T-helper 1 cell (primary cell): ENCODE results near the gene DOK7.
A peak's percentile ranks its signal among the peaks of the same experiment; 100 is the strongest.
"Not testable (repeated sequence)": the region's sequence is repeated elsewhere in the genome, so short reads cannot be mapped to it uniquely, and the experiment has no call there.

Experiments used
- DNase-seq, 5 donors: peaks; one replicate each; pipeline ENCODE4 v3.0.0-alpha.2; 2012 to 2020

Gene DOK7

DNA sequence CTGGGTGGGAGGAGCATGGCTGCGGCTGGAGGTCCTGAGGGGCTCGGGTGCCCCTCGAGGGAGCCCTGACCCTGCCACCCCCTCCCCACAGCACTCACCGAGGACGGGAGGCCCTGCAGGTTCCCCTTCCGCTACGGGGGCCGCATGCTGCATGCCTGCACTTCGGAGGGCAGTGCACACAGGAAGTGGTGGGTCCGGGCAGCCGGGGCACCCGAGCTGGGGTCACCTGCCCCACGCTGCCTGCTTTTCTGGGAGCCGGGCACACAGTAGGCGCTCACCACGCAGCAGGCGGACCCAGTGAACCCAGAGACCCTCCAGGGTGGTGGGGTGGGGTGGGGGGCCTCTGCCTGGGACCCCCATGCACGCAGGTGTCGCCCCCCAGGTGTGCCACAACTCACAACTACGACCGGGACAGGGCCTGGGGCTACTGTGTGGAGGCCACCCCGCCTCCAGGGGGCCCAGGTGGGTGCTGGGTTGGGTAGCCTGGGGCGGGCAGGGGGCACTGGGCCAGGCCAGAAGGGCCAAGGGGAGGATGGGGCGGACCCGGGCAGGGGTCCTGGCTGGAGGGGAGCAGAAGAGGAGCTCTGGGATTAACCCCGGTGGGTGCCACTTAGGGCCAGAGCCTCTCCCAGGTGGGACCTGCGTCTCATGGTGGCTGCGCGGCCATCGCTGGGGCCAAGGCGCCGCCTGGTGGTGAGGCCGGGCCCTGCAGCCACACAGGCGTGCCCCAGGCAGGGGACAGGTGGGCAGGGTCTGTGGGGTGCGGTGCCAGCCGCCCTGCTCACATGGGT, 20.0 kb upstream of the DOK7 start:
- peak; percentile 30 to 62 (median 56) for DNase-seq

DNA sequence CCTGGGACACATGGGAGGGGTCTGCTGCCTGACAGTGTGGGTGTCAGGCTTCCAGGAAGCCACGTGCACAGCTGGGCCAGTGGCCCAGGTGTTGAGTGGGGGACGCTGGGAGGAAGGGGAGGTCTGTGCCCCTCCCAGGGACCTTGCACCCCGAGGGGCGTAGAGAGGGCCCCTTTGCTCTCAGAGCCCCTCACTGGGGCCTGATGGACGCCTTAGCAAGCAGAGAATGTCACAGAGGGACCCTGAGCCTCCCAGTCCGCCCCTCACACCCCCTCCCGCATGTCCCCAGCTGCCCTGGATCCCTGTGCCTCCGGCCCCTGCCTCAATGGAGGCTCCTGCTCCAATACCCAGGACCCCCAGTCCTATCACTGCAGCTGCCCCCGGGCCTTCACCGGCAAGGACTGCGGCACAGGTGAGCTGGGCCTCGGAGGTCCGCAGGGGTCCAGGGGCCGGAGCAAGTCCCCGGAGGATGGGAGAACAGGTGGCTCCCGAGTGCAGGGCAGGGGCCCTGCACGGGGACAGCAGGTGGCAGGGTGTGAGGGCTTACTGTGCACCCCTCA, 19.3 kb upstream of the DOK7 start:
- DNase-seq: no peak

DNA sequence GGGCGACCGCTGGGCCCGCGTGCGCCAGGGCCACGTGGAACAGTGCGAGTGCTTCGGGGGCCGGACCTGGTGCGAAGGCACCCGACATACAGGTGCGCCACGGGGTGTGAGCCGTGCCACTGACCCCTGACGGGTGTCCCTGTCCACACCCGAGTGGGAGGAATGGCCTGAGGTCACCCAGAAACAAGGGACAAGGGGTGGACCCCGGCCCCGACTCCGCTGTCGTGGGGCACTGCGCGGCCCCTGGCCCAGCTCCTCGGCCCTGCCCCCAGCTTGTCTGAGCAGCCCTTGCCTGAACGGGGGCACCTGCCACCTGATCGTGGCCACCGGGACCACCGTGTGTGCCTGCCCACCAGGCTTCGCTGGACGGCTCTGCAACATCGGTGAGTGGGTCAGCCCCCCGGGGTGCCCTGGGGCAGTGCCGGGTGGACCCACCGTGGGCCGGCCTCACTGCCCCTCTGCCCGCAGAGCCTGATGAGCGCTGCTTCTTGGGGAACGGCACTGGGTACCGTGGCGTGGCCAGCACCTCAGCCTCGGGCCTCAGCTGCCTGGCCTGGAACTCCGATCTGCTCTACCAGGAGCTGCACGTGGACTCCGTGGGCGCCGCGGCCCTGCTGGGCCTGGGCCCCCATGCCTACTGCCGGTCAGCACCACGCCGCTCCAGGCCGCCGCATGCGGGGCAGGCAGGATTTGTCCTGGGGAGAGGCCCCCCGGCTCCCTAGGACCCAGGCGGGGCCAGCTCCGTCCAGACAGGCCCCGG, 18.6 kb upstream of the DOK7 start:
- peak in 1 of 5 donors; percentile 7 for DNase-seq

DNA sequence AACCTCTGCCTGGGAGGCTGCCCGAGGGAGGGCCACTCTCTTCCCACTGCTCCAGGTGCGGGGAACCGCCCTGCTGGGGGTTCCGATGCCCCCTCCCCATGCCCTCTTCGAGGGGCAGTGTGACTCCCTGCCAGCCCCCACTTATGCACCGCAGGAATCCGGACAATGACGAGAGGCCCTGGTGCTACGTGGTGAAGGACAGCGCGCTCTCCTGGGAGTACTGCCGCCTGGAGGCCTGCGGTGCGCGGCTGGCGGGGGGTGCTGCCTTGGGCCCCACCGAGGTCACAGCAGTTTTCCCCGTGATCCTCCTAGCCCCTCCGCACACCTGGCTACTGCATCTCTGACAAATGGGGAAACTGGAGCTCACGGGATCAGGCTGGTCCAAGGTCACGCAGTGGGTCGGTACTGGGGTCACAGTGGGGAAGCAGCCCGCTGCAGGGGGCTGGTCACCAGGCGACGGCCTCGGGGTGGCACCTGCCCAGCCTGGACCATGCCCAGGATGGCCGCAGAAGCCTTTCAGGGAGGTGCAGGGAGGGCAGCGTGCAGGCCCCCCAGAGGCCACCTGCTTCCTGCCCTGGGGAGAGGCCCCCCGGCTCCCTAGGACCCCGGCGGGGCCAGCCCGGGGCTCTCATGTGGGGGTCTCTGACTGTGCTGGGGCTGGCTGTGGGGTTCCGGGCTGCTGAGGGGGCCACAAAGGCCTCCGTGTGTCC, 17.8 kb upstream of the DOK7 start:
- no peak for DNase-seq

DNA sequence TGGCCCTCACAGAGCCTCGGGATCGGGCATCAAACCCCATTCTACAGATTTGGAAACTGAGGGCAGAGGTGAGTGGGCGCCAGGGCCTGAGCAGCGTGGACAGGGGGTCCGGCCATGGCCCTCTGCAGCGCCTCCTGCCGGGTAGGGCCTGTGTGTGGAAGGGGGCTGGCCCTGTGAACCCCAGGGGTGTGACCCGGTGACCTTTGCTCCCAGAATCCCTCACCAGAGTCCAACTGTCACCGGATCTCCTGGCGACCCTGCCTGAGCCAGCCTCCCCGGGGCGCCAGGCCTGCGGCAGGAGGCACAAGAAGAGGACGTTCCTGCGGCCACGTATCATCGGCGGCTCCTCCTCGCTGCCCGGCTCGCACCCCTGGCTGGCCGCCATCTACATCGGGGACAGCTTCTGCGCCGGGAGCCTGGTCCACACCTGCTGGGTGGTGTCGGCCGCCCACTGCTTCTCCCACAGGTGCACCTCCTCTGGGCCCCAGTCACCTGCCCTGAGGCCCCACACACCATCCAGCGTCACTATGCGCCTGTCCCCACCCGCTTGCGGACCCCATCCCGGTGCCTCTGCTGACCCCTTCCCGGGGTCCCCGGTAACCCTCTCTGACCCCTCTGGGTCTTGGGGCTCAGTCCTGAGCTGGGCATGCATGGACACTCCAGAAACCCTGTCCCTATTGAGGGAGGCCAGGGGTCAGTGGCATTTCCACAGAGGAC, 17.1 kb upstream of the DOK7 start:
- DNase-seq: no peak

DNA sequence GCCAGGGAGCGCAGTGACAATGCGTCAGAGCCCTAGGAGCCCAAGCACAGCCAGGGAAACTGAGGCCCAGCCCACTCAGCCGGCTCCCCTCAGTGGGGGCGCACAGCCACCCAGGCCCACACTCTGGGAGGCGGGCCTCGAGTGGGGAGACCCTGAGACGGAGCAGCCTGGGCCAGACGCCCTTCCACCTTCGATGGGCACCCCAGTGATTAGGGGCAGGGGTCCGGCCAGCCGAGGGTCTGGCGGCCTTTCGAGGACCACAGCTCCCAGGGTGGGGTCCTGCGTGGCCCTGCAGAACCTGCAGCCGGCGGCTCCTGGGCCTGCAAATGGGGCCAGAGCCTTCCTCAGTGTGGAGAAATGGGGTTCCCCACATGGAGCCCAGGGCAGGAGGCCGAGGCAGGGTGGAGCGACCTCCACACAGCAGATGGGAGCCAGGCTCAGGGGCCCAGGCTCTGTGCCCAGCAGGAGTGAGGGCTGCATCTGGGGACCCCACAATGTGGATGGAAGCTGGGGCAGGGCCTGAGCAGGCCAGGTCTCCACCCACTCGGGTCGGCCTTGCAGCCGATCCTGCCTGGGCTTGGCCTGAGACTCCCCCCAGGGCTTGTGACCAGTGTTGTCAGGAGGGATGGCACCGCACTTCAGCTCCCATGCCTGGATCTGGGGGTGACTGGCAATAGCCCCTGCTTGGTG, 16.3 kb upstream of the DOK7 start:
- DNase-seq: no peak

DNA sequence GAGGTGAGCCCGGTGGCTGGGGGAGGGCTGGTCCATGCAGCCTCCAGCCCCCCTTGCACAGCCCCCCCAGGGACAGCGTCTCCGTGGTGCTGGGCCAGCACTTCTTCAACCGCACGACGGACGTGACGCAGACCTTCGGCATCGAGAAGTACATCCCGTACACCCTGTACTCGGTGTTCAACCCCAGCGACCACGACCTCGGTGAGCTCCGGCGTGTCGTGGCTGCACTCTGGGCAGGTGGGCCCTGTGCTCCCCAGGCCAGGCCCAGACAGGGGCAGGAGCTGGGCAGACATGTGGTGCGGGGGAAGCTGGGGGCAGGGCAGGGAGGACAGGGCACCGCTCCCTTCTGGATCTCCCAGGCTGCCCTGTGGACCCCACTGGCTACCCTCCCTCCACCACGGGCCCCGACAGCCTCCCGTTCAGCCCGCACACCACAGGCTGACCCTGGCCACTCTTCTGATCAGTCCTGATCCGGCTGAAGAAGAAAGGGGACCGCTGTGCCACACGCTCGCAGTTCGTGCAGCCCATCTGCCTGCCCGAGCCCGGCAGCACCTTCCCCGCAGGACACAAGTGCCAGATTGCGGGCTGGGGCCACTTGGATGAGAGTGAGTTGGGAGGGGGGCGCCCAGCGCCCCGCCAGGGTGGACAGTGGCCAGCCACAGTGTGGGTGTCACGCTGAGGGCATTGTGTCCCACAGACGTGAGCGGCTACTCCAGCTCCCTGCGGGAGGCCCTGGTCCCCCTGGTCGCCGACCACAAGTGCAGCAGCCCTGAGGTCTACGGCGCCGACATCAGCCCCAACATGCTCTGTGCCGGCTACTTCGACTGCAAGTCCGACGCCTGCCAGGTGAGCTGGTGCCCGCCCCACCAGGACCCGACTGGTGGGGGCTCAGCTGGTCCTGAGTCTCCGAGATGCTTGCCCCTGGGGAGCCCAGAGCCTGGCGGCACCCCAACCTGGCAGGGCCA, 15.4 kb upstream of the DOK7 start:
- DNase-seq: no peak

DNA sequence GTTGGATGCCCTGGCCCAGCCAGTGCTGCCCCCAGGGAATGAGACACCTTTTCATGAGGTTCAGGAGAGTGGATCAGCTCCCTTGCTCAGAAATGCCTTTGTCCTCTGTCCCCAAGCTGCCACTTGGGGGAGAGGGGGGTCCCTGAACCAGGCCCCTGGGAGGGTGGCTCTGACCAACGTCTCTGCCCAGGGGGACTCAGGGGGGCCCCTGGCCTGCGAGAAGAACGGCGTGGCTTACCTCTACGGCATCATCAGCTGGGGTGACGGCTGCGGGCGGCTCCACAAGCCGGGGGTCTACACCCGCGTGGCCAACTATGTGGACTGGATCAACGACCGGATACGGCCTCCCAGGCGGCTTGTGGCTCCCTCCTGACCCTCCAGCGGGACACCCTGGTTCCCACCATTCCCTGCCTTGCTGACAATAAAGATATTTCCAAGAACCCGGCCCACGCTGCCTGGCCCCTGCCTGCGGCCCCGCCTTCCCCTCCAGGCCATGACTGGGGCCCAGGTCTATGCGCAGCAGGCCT, 14.0 kb upstream of the DOK7 start:
- DNase-seq: no peak

DNA sequence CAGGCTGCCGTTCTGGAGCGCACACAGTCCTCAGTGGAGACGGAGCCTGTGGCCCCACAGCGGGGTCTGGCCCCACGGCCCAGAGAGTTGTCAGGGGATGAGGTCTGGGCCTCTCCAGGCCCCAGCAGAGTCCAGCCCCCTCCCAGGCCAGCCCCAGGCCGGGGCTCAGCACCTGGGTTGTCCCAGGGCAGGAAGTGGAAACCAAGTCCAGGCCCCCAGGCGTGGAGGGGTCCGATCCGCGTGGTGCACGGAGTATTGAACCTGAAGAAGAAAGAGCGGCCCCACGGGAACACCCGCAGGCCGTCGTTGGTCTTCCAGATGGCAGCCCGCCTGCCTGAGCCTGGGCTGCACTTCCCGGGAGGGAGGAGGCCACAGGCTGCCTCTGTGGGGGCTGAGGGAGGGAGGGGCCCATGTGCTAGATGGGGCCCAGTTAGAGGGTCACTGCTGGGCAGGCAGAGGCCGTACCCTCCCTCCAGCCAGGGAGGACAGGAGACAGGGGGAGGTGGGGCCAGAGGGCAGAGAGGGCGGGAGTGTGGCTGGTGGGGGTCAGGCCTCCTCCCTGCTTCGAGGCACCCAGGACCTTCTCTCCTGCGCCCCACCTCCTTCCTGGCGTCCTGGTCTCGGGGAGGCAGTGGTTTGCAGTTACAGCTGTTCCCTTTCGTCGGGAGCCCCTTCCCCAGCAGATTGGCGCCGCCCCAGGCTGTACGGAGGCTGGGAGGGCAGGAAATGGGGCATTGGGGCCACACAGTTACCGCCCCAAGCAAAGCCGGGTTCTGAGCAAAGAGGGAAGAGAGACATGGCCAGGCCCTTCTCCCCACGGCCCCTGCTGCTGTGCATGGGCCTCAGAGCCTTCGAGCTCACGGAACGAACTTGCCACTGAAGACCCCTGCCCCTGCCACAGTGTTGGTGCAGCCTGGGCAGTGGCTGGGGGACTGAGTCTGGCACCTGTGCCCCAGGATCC, 13.3 kb upstream of the DOK7 start:
- no peak for DNase-seq

DNA sequence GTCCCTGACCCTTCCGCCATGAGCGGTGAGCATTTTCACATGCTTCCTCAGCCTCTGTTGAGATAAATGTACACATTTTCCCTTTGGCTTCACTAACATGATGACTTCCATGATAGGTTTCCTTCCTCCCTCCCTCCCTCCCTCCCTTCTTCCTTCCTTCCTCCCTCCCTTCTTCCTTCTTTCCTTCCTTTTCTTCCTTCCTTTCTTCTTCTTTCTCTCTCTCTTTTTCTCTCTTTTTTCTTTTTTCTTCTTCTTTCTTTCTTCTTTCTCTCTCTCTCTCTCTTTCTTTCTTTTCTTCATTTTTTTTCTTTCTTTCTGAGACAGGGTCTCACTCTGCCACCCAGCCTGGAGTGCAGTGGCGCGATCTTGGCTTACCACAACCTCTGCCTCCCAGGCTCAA, 12.5 kb upstream of the DOK7 start:
- DNase-seq: no peak

DNA sequence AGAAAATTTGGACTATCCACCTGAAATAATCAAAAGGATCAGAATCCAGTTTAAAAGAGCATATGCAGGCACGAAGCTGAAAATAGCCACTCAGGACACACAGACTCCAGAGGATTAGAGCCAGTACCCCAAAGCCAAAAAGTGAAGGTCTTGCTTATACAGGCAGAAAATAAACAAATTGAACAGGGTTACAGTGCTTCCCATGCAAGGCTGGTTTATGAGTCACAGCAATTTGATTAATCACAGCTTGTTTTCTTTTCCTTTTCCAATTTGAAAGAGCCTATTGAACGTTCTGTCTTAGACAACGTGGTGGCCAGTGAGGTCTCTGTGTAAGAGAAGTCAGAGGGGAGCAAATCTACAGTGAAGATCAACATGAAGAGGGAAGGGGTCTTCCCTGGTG, 11.2 kb upstream of the DOK7 start:
- no peak for DNase-seq

DNA sequence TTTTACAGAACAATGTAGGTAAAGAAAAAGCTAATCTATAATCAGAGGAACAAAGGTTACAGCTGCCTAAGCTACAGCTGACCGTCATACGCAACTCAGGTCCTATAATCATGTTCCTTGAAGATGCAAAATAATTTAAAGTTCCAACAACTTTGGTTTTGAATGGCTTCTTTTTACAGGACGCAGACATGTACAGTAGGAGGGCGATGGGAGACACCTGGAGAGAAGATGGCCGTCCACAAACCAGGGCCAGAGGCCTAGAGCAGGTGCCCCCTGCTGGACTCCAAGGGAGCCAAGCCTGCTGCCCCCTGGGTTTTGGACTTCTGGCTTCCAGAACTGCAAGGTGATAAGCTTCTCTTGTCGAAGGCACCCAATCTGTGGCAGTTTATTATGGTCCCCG, 10.7 kb upstream of the DOK7 start:
- no peak for DNase-seq

DNA sequence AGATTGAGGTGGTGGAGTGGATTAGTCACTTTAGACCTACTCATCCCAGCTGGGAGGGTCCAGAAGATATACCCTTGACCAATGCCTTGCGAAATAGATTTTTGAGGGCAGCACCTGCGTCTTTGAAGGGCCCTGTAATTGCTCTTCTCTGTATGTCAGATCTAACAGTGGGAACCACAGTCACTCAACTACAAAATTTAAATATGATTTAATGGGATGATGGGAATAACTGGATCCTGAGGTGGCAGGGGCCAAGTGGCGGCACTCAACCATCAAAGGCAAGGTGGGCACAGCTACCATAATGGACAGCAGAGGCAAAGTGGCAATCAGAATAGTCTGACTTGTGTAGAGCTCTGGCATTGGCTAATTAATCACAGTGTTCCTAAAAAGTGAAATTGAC, 7.5 kb upstream of the DOK7 start:
- not testable (repeated sequence) for DNase-seq

DNA sequence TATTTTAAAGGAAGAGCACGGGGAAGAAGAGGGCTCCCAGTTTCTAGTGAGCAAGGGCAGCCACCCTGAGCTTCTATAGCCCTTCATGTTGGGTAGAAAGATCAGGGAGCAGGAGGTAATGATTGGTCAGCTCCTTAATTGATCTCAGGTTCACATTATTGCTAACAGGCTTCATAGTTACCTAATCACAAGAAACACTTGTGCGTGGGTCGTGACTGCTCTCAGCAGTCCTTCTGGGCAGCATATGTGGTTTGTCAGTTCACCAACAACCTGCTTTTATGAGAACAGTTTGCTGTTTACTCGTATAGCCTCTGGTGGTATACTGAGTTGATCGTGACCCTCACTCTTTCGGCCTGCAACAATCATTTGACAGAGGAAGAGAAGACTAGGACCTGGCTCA, 4.7 kb upstream of the DOK7 start:
- no peak for DNase-seq

DNA sequence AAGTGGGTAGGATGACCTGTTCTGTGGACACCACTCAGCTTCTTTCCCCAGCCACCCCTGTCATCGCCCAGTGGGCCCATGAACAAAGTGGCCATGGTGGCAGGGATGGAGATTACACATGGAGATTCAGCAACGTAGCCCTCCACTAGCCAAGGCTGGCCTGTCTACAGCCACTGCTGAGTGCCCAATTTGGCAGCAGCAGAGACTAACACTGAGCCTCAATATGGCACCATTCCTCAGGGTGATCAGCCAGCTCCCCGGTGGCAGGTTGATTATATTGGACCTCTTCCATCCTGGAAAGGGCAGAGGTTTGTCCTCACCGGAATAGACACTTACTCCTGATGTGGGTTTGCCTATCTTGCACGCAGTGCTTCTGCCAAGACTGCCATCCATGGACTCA, 4.0 kb upstream of the DOK7 start:
- not testable (repeated sequence) for DNase-seq

DNA sequence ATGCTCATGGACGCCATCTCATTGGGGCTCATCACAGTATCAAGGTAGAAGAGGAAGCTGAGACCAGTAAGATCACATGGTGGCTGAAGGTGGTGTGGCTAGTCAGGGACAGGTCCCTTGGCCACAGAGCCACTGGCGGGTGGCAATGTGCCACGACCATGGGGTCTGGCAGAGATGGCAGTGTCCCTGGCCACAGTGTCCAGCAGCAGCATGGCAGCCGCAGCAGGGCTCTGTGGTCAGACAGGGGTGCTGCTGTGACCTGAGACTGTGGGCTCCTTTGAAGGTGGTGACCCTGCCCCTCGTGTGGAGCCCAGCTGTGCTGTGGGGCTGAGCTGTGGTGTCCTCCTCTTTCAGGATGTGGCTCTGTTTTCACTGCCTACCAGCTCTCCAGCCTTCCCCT, 2.2 kb upstream of the DOK7 start:
- no peak for DNase-seq

DNA sequence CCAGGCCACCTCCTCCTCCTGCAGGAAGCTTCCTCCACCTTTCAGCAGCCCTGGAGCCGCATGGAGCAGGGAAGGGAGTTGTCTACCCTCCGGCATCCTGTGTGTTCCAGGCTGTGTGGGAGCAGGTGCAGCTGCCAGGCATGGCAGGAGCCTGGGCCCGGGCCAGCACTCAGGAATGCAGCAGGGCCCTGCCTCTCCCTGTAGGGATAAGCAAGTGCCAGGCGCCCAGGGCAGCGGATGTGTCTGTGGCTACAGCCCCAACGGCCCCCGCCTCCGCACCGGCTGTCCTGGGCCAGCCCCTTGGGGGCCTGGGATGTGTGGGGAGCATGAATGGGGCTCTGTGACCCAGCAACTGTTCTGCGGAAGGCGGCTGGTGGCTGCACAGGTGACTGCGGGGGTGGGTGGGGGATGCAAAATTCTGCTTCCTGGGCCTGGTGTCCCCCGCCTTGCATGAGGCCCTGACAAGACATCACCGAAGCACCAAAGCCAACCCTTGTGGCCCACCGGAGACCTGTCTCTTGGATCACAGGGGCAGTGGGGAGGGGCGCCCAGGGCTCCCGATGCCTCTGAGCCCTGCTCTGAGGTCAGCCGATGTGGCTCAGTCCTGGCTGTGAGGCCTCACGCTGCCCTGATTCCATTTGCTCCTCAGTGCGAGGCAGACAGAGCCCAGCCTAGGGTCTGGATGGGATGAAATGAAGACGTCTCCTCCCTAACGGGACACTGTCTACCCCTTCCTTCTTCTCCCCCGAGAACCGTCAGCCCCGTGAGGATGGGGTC, 1.4 kb upstream of the DOK7 start:
- no peak for DNase-seq

DNA sequence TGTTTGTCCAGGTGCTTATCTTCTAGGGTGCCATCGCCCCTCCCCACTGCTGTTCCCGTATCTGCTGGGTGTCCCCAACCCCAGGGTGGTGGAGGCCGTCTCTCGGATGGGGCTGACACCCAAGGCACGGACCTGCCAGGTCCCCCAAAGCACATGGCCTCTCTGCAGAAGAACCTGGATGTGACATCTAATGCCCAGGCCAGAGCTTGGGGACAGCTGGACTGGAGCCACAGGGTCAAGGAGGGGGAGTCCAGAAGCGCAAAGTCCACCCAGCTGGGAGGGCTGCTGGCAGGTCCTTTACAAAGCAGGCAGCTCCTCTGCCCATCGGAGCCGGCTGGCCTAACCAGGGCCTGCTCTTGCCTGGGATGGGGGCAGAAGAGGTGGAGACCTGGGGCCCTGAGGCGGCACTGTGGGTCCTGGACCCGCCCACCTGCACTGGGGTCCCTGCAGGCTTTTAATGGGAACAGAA, 751 bp upstream of the DOK7 start:
- DNase-seq: no peak
